ENCODE results near the gene FAM114A1. TPM values are rescaled to one million over a fixed set of nuclear protein-coding genes. Genes with fewer than 3 reads are reported as not detected.

FAM114A1 gene
- total RNA-seq, 1 experiment from 2014 or later: 32.0 TPM

DNA sequence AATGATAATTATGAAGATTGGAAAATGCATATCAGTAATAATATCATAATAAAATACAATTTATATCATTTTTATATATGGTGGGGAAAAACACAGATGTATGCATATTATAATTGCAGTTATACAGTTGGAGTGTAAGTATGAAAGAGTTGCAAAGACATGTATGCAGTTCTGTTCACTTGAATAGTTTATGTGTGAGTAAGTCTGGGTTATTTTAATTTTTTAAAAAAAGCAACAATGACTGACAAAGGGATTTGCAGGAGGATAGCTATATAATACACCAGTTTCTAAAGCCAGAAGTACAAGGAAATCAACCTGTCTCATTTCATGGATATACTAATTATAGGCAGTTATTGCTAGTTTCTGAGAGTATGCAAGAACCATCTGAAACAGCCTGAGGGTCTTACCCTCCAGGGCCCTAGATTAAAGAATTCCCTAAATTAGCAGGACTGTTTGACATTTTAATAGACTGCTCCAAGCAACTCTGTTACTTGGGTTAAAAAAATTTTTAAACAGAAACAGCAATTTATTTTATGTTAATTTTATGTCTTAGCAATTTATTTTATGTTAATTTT lies 40.2 kb downstream of the FAM114A1 start:
- Histone ChIP-seq H3K4me1 (ENCODE audit: control insufficient read depth, insufficient read depth, low read length) (no peaks in the 10 kb centered on the region), H3K36me3 (ENCODE audit: control insufficient read depth, insufficient read depth, low read length) (no peaks in the 10 kb centered on the region; the same call in 1 of the 2 replicates), H3K27ac (ENCODE audit: low read length) (no peak overlapping the region), H3K27me3 (ENCODE audit: control insufficient read depth, insufficient read depth, low read length) (no peaks in the 10 kb centered on the region), H3K9me3 (ENCODE audit: control insufficient read depth, insufficient read depth, low read depth, low read length) (no peaks in the 10 kb centered on the region), H3K4me3 (ENCODE audit: low read depth in 2 of 2, low read length in 2 of 2) (no peak overlapping the region)
- CTCF ChIA-PET: no interaction called here
- BruUV-seq (replicated peaks): no TSS peak
- POLR2A ChIA-PET: no interaction called here
- TF ChIP-seq, protein P1, sequence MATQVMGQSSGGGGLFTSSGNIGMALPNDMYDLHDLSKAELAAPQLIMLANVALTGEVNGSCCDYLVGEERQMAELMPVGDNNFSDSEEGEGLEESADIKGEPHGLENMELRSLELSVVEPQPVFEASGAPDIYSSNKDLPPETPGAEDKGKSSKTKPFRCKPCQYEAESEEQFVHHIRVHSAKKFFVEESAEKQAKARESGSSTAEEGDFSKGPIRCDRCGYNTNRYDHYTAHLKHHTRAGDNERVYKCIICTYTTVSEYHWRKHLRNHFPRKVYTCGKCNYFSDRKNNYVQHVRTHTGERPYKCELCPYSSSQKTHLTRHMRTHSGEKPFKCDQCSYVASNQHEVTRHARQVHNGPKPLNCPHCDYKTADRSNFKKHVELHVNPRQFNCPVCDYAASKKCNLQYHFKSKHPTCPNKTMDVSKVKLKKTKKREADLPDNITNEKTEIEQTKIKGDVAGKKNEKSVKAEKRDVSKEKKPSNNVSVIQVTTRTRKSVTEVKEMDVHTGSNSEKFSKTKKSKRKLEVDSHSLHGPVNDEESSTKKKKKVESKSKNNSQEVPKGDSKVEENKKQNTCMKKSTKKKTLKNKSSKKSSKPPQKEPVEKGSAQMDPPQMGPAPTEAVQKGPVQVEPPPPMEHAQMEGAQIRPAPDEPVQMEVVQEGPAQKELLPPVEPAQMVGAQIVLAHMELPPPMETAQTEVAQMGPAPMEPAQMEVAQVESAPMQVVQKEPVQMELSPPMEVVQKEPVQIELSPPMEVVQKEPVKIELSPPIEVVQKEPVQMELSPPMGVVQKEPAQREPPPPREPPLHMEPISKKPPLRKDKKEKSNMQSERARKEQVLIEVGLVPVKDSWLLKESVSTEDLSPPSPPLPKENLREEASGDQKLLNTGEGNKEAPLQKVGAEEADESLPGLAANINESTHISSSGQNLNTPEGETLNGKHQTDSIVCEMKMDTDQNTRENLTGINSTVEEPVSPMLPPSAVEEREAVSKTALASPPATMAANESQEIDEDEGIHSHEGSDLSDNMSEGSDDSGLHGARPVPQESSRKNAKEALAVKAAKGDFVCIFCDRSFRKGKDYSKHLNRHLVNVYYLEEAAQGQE (IDR thresholded peaks at IDR 0.05; ENCODE audit: insufficient read depth in 1 of 2, low read depth in 2 of 2, low read length in 1 of 2): no peak
- TF ChIP-seq TCF7L2 (IDR thresholded peaks at IDR 0.05; ENCODE audit: low read depth, low read length) (no peak), POLR2AphosphoS5 (IDR thresholded peaks at IDR 0.05; ENCODE audit: low read depth, low read length) (no peak), SIN3A (IDR thresholded peaks at IDR 0.05; ENCODE audit: borderline replicate concordance, insufficient read depth, low read depth, low read length) (no peak)
- TF ChIP-seq, protein P2, sequence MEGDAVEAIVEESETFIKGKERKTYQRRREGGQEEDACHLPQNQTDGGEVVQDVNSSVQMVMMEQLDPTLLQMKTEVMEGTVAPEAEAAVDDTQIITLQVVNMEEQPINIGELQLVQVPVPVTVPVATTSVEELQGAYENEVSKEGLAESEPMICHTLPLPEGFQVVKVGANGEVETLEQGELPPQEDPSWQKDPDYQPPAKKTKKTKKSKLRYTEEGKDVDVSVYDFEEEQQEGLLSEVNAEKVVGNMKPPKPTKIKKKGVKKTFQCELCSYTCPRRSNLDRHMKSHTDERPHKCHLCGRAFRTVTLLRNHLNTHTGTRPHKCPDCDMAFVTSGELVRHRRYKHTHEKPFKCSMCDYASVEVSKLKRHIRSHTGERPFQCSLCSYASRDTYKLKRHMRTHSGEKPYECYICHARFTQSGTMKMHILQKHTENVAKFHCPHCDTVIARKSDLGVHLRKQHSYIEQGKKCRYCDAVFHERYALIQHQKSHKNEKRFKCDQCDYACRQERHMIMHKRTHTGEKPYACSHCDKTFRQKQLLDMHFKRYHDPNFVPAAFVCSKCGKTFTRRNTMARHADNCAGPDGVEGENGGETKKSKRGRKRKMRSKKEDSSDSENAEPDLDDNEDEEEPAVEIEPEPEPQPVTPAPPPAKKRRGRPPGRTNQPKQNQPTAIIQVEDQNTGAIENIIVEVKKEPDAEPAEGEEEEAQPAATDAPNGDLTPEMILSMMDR (IDR thresholded peaks at IDR 0.05): no peak
- DNase-seq (ENCODE audit: low read depth, low spot score) (no peak), ATAC-seq (no peak)
- in situ Hi-C loops (cut with HindIII; ENCODE audit: low pct_unique_long_range_greater_than_20kb, low sequenced_read_pairs): no loop called here
- intact Hi-C loops (cut with micrococcal nuclease; ENCODE audit: unreplicated experiment): no loop called here

DNA sequence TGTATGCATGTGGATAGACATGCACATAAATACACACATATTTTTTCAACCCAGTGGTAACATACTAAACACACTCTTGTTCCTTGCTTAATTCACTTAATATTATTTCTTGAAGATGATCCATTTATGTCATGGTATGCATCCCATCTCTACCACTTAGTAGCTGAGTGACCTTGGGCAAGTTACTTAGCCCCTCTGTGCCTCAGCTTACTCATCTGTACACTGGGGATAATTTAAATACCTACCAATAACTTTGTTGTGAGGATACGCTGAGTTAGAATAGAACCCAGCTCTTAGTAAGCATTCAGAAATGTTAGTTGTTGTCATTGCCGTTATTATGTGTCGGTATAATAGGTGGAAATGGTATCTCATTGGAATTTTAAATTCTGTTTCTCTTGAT lies 41.4 kb downstream of the FAM114A1 start:
- TF ChIP-seq, protein P2 (IDR thresholded peaks at IDR 0.05): no peak
- TF ChIP-seq SIN3A (IDR thresholded peaks at IDR 0.05; ENCODE audit: borderline replicate concordance, insufficient read depth, low read depth, low read length): no peak
- no peak for TF ChIP-seq TCF7L2 (IDR thresholded peaks at IDR 0.05; ENCODE audit: low read depth, low read length)
- no peak for TF ChIP-seq POLR2AphosphoS5 (IDR thresholded peaks at IDR 0.05; ENCODE audit: low read depth, low read length)
- TF ChIP-seq, protein P1 (IDR thresholded peaks at IDR 0.05; ENCODE audit: insufficient read depth in 1 of 2, low read depth in 2 of 2, low read length in 1 of 2): no peak
- no peaks in the 10 kb centered on the region for H3K9me3 ChIP-seq (ENCODE audit: control insufficient read depth, insufficient read depth, low read depth, low read length)
- POLR2A ChIA-PET: no interaction called here
- no peak for ATAC-seq
- in situ Hi-C loops (cut with HindIII; ENCODE audit: low pct_unique_long_range_greater_than_20kb, low sequenced_read_pairs): no loop called here
- H3K4me3 ChIP-seq (ENCODE audit: low read depth in 2 of 2, low read length in 2 of 2): no peak overlapping the region
- no peak for DNase-seq (ENCODE audit: low read depth, low spot score)
- BruUV-seq (replicated peaks): no TSS peak
- no peaks in the 10 kb centered on the region for H3K4me1 ChIP-seq (ENCODE audit: control insufficient read depth, insufficient read depth, low read length)
- CTCF ChIA-PET: no interaction called here
- H3K36me3 ChIP-seq (ENCODE audit: control insufficient read depth, insufficient read depth, low read length): no peaks in the 10 kb centered on the region
- intact Hi-C loops (cut with micrococcal nuclease; ENCODE audit: unreplicated experiment): no loop called here
- no peak overlapping the region for H3K27ac ChIP-seq (ENCODE audit: low read length)
- no peaks in the 10 kb centered on the region for H3K27me3 ChIP-seq (ENCODE audit: control insufficient read depth, insufficient read depth, low read length)
